Amniotic epithelial cell (primary cell): Measurements from ENCODE around the gene RNF121.
A peak's percentile ranks its signal among the peaks of the same experiment; 100 is the strongest.

Experiments
- DNase-seq: peaks from one replicate; pipeline ENCODE4 v3.0.0-alpha.2; 2010; ENCODE audit warnings: low read depth

Gene RNF121

DNA sequence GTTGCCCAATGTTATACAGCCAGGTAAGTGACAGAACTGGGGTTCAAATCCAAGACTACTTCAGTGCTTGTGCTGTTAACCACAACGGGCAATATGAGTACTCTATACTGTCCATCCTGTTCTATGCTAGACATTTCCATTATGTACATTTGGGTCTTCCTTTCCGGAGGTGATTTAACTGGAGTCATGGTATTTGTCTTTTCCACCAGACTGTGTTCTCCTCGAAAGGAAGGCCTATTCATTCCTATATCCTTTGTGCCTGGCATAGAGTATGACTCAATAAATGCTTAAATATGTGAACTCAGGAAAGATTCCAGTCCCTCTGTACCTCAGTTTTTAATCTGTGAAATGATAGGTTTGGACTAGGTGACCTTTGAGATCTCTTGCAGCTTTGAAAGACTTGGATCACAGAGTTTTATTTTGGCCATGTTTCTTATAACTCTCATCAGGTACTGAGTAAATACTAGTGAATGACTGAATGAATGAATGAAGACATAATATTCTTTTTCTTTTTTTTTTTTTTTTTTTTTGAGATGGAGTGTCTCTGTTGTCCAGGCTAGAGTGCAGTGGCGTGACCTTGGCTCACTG, 6.6 kb downstream of the RNF121 start:
- no peak for DNase-seq

DNA sequence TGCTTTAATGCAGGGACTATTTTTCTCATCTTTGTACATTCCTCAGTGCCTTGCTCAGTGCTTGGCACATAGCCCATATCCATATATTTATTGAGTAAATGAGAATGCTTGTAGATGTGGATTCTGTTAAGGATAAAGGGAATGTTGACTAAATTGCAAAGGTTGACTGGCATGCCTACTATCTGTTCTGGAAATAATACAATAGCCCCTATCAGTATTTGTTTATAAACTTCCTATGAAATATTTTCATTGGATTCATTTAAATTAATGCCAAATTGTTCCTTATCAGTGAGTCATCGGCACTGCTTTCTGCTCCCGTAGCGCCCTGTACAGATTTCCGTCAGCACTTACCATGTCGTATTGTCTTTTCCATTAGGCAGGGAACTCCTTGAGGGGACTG, 8.0 kb downstream of the RNF121 start:
- peak; percentile 62 for DNase-seq

DNA sequence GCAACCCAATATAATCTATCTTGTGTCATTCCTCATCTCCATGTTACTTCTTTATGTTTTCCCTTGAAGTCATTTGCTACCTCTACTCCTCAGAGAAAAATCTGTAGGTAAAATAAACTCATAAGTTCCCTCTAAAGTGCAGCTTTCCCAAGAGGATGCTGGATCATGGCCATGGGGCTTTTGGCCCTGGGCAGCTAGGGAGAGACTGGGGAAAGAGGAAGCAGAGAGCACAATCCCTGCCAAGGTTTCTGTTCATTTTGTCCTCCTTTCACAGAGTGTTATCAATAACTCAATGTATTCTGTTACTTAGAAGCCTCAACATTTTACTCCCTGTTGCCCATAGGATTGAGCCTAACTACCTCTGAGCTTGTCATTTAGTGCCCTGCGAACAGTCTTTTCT, 9.0 kb downstream of the RNF121 start:
- DNase-seq = no peak

DNA sequence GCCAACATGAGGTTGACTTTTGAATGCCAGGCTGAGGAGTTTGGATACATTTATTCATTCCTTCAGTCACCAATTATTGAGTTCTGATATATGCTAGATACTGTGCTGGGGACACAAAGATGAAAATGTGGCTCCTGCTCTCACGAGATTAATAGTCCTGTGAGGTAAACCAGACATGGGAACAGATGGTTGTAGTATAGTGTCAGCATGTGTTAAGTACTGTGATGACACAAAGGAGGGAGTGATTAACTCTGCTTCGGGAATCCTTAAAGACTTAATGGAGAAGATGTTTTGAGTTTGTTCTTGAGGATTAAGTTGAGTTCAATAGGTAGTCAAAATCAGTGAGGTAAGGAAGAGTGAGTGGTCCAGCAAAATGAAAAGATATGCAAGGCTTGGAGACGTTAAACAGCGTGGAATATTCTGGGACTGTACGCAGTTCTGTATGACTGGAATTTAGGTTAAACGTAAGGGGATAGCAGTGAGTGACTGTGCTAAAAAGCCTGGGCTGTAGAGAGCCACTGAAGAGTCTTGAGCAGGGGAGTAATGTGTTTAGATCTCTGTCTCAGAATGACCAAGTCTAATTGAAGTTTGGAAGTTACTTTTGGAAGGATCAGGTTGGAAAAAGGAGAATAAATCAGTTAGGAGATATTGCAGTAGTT, 11.8 kb downstream of the RNF121 start:
- DNase-seq = peak; percentile 53

DNA sequence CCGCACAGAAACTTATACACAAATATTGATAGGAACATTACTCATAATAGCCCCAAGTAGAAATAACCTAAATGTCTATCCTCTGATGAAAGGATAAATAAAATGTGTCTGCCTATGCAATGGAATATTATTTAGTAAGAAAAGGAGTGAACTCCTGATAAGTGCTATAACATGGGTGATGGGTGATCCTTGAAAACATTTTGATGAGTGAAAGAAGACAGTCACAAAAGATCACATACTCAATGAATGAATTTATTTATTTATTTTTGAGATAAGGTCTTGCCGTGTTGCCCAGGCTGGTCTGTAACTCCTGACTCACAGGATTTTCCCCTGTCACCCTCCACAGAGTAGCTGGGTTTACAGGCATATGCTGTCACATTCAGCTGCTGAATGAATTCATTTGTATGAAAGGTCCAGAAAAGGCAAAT, 17.3 kb downstream of the RNF121 start:
- peak; percentile 70 for DNase-seq

DNA sequence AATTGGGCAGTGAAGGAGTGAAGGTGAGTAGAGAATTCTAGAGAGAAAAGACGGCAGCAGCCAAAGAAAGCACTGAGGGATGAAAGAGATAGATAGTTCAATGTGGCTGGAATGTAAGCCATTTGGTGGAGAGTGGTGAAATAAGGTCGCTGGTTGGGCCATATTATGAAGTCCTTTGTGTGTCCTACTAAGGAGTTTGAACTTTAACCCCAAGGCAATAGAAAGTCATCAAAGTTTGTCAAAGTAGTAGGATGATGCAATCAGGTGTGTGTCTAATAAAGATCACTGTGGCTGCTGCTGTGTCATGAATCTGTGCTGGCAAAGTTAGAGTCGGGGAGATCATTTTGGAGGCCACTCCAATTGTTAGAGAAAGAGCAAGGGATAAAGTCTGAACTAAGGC, 18.7 kb downstream of the RNF121 start:
- no peak for DNase-seq

DNA sequence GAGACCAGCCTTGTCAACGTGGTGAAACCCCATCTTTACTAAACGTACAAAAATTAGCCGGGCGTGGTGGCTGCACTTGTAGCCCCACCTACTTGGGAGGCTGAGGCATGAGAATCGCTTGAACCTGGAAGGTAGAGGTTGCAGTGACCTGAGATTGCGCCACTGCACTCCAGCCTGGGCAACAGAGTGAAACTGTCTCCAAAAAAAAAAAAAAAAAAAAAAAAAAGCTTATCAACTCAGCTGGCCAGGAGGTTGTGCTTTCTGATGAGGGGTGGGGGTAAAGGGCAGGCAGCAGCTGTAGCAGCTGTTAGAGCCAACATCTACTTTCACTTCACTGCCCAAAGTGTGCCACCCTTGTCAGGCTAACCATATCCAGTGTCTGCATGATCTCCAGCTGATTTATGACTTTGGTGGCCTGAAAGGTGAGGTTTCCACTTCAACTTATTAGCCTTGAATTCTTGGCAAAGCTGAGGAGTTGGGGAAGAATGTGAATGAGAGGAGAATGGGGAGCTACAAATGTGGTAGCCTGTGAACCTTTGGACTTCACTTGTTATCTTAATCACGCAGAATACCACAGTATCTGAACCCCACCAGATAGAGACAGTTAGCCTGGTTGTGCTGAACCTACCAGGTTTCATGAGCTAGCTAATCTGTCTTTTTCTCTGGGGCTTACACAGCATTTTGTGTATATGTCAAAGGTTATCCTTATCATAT, 19.6 kb downstream of the RNF121 start:
- peak; percentile 62 for DNase-seq

DNA sequence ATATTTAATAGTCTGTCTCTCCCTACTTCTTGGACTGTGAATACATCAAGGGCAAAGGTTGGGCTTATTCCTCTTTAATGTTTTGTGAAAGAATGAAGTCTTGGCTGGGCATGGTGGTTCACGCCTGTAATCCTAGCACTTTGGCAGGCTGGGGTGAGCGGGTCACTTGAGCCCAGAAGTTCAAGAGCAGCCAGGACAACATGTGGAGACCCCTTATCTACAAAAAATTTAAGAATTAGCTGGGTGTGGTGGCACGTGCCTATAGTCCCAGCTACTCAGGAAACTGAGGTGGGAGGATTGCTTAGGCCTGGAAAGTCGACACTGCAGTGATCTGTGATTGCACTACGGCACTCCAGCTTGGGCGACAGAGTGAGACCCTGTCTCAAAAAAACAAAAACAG, 20.2 kb downstream of the RNF121 start:
- DNase-seq = no peak

DNA sequence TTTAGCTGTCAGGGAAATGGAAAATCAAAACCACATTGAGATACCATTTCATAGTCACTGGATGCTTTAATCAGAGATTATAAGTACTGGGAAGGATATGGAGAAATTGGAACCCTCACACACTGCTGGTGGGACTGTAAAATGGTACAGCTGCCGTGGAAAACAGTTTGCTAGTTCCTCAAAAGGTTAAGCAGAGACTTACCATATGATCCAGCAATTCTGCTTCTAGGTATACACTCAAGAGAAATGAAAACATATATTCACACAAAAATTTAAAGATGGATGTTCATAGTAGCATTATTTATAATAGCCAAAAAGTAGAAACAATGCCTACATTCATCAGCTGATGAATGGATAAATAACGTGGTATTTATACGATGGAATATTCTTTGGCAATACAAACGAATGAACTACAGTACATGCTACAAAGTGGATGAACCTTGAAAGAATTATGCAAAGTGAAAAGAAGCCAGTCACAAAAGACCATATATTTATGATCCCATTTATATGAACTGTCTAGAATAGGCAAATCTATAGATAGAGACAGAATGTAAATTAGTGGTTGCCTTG, 23.0 kb downstream of the RNF121 start:
- DNase-seq = no peak

DNA sequence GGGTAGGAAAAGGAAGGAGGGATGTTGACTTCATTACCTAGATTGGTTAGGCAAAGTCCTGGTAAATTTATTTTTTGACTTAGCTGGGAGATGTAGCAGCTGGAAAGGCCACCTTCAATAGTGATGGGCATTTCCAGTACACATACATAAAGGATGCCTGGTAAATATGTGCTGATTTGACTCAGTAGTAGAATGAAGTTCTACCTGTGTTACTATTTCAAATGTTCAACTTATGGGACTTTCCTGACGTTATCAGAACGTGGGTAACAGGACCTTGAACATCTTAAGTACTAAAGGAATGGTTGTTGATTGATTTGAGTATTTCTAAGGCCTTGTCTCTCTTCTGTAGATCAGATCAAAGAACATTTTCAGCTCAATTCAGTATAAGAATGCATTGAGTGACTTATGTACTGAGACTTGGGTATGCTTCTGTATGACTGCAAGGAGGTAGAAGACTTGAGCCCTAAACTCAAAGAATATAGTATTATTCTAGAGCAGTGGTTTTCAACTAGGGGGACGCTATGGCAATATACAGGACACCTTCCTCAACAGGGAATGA, 27.1 kb downstream of the RNF121 start:
- DNase-seq = no peak

DNA sequence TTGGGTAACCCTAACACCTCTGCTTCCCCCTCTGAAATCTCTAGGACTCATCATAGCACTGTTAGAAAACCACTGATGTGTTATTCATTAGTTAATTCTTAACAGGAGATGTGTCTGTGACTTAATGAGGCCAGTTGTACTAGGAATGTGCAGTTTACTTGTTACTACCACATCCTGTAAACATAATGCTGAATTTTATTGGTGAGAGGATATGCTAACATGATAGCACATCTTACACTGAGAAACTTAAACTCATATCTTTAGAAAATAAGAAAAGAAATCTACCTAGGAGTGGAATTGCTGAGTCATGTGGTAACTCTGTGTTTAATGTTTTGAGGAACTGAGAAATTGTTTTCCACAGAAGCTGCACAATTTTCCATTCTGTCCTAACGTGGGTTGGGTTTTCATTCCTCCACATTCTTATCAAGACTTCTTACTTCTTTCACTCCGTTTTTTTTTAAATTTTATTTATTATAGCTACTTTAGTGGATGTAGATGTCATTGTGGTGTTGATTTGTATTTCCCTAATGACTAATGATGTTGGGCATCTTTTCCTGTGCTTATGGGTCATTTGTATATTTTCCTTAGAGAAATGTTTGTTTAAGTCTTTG, 33.7 kb downstream of the RNF121 start:
- peak; percentile 74 for DNase-seq

DNA sequence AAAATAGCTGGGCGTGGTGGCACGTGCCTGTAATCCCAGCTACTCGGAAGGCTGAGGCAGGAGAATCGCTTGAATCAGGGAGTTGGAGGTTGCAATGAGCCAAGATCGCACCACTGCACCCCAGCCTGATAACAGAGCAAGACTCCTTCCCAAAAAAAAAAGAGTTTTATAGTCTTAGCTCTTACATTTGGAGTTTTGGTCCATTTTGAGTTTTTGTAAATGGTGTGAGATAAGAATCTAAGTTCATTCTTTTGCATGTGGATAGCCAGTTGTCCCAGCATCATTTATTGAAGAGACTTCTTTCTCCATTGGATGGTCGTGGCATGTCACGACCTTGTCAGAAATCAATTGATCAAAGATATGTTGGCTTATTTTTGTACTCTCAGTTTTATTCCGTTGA, 34.6 kb downstream of the RNF121 start:
- no peak for DNase-seq

DNA sequence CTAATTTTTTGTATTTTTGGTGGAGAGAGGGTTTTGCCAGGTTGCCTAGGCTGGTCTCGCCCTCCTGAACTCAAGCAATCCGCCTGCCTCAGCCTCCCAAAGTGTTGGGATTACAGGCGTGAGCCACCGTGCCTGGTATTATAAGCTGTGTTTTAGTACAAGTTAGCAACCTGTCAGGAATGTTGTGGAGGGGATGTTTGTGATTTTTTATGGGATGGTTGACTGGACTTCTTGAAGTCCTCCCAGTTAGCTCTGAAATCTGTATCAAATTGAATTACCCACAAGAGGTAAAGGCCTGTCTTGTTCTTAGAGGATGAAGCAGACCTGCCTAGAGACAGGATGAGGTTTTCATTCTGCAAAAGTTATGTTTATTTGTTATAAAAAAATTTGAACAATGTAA, 35.8 kb downstream of the RNF121 start:
- DNase-seq = no peak

DNA sequence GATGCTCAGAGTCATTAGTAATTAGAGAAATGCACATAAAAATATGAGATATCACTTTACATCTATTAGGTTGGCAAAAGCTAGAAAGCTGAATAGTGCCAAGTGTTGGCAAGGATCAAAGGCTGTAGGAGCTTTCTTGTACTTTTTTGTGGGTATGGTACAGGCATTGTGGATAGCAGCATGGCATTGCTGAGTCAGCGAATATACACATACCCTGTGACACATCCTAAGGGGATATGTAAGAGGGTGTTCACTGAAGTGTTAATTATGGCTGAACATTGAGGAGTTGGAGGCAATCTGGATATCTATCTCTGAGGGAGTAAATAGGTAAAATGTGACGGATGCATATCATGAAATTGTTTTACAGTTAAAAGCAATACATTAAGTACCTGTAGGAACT, 42.8 kb downstream of the RNF121 start:
- DNase-seq = no peak

DNA sequence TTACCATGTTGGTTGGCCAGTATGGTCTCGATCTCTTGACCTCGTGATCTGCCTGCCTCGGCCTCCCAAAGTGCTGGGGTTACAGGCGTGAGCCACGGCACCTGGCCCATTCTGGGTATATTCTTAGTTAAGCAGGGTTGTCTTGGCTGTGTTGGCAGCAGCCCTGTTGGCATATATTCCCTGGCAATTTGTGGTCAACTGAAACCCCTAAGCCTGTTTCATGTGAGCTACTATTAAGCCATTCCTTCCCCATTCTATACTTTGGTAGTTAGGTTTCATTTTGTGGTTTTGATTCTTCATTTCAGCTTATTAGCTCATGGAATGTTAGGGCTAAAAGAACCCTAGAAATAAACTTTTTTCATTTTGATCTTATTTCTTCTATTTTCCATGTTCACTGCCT, 47.7 kb downstream of the RNF121 start:
- no peak for DNase-seq

DNA sequence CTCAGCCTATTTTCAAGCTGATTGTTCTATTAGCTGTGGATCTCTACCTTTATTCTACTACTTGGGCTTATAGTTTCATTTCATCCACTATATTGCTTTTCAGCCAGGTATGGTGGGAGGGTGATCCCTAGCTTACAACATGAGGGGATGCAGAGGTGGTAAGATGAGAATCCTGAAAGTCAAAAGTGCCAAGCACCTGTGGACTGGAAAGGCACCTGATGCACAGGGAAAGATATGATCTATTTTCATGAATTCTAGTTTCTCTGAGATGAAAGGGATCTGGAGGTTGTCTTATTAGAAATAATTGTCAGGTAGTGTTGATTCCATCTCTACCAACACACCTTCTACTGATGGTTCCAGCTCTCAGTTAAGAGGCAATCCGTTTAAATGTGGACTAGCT, 48.2 kb downstream of the RNF121 start:
- no peak for DNase-seq

DNA sequence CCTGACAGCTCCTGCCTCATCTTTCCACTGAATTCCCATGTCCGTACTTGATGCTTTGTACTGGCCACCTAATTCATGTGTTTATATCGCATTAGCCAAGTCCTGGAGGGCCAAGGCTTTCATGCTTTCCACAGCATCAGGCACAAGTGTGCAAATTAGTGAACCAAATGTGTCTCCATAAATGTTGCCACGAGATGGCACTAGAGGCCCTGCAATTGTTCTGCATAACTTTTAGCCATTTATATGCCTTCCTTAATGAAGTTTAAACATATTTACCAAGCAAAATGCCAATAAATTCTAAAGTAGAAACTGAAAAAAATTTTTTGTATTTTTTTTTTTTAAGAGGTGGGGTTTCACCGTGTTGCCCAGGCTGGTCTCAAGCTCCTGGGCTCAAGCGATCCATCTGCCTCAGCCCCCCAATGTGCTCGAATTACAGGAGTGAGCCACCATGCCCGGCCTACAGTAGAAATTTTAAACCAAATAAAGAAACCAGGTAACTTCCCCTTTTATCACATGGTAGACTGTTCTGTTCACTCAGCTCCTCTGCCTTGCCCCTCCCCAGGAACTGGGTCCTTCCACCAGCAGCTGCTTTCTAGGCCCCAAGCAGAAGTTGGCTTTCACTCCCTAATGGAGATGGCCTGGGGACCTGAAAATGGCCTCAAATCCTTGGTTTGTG, 49.0 kb downstream of the RNF121 start:
- peak; percentile 40 for DNase-seq

DNA sequence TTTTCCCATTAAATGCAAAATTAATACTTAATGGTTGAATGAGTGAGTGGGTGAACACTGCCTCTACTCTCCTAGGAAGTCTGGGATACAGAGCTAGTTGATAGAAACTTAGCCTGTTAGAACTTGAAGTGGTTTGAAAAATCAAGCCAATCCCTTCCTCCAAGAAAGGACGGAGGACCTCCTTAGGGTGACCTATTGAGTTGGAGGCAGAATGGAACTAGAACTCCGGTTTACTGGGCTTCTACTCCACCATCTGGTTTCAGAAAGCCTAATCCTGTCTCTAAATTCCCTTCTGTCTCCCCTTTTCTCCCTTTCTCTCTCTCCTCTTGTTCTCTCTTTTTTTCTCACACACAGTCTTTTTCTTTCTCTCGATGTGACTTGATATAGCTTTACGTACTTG, 50.2 kb downstream of the RNF121 start:
- DNase-seq = no peak

DNA sequence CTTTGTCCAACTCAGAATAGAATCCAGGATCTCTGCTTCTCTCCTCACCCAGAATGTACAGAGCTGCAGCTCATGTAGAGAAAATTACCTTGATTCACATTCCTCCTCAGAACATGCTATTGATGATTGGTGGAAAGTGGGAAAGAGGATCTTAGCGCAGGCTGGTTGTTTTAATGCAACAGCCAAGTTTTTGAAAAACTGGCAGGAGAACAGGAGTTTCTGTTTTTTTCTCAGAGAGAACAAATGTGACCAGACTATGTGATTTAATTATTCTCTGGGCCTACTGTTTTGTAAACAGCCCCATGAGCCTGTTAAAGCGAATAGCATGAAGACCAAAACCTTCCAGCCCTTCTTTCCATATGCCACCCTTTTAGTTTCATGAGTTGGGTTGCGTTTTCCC, 50.8 kb downstream of the RNF121 start:
- no peak for DNase-seq

DNA sequence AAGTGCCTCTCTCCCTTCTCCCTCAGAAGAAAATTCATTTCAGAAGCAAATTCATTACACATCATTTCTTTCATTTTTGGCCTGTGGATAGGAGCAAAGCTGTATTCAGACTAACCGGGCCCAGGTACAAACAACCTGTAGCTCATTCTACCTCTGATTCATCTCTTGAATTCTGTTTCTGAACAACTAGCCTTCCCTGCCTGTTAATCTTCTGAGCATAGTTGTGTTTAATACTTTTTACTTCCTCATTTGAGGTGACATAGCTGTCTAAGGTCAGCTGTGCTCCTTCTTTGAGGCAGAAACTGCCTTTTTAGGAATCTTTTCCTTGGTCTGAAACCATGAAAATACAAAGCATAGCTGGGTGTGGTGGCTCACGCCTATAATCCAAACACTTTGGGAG, 57.3 kb downstream of the RNF121 start:
- DNase-seq = no peak

DNA sequence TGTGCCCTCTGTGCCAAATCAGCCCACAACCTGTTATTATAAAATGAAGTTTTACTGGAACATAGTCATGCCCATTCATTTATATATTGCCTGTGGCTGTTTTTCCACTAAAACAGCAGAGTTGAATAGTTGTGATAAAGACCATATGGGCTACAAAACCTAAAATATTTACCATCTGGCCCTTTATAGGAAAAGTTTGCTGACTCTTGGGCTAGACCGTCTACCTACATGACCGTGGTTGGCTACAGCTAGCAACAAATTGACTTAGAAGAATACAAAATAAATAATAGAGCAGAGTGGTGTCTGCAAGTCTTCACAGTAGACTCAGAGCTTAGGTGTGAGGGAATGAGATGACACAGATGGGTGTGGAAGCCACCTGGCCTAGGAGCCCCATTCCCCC, 58.7 kb downstream of the RNF121 start:
- no peak for DNase-seq

DNA sequence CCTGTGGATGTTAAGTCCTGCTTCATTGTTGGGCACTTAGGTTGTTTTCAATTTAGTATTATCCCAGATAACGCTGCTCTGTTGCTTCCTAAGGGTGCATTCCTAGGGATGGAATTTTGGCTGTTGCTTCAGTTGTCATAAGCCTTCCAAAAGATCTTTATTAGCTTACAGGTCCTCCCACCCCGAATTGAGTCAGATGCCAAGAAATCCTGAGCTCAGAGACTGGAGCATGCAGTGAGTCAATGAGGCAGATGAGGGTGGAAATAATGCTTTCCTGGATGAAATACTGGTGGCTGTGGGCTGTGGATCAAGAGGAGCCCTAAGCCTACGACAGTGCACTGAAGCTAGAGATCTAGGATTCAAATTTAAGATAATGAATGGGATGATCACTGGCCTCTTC, 59.2 kb downstream of the RNF121 start:
- DNase-seq = peak; percentile 84
